B cell (primary cell): ENCODE measurements around the gene ETV6. TPM values are rescaled to one million over a fixed set of nuclear protein-coding genes. Genes with fewer than 3 reads are reported as not detected.

Experiments
- ATAC-seq: fragments of 200-7000 bp; cut with Tn5 transposase; one replicate; pipeline ENCODE4 v1.10.0; 2021; ENCODE audit warnings: low read depth, mild to moderate bottlenecking, moderate number of reproducible peaks, moderate library complexity
- CTCF ChIA-PET: fragments of 350-600 bp; sonication (Branson Sonifier 250); formaldehyde crosslinking; loops from one replicate; lab custom pipeline; 2021; ENCODE audit warnings: antibody characterized with exemption, inconsistent platforms; lab: Charles Lee
- POLR2A ChIA-PET: fragments of 350-600 bp; sonication (Branson Sonifier 250); formaldehyde crosslinking; loops from one replicate; lab custom pipeline; 2021; ENCODE audit warnings: antibody characterized with exemption; lab: Charles Lee
- DNase-seq: peaks from one replicate; pipeline ENCODE4 v3.0.0; 2013
- H2AFZ ChIP-seq: 2 replicates; pipeline ENCODE4 v1.6.1; 2012; ENCODE audit warnings: mild to moderate bottlenecking, low read depth, low read length; ENCODE audit not compliant: insufficient read depth, poor library complexity, severe bottlenecking
- H3K27ac ChIP-seq, 2 donors: 1 replicate in 1 of 2; 2 replicates in 1 of 2; pipeline ENCODE4 v1.5.1; 2012 to 2013; ENCODE audit warnings: low read length in 2 of 2, mild to moderate bottlenecking in 2 of 2, moderate library complexity in 1 of 2
- H3K27me3 ChIP-seq, 4 experiments: fragments of 200-600 bp in 1 of 4; sonication (generic) in 1 of 4; replicated peaks in 1 of 4; 1 replicate in 2 of 4; 2 replicates in 2 of 4; pipeline versions ENCODE4 v1.6.1 to v1.7.0; 2013 to 2016; ENCODE audit warnings: low read length in 3 of 4, mild to moderate bottlenecking in 2 of 4, mixed read lengths in 1 of 4, moderate library complexity in 1 of 4; ENCODE audit not compliant: insufficient read depth in 4 of 4, control insufficient read depth in 3 of 4; ENCODE audit errors: control extremely low read depth in 1 of 4
- H3K36me3 ChIP-seq, 2 experiments: replicated peaks in 1 of 2; 1 replicate in 1 of 2; 2 replicates in 1 of 2; pipeline versions ENCODE4 v1.6.1 to v1.7.1; 2013; ENCODE audit warnings: low read length in 1 of 2; ENCODE audit not compliant: insufficient read depth in 2 of 2, control insufficient read depth in 1 of 2; ENCODE audit errors: control extremely low read depth in 1 of 2, extremely low read depth in 1 of 2
- H3K4me1 ChIP-seq, 2 donors: fragments of 200-600 bp in 1 of 2; sonication (generic) in 1 of 2; 1 replicate in 1 of 2; 2 replicates in 1 of 2; pipeline versions ENCODE4 v1.5.1 to v1.6.1; 2013 to 2017; ENCODE audit warnings: low read length in 2 of 2; ENCODE audit not compliant: control insufficient read depth in 2 of 2, insufficient read depth in 2 of 2
- H3K4me2 ChIP-seq: replicated peaks from 2 replicates; pipeline ENCODE3; 2012; ENCODE audit warnings: mild to moderate bottlenecking, low read depth, low read length; ENCODE audit not compliant: poor library complexity, severe bottlenecking
- H3K4me3 ChIP-seq, 5 experiments: fragments of 200-600 bp in 1 of 5; sonication (generic) in 1 of 5; 1 replicate in 3 of 5; 2 replicates in 2 of 5; pipeline versions ENCODE4 v1.5.1 to v1.7.0; 2011 to 2016; ENCODE audit warnings: low read length in 4 of 5, mild to moderate bottlenecking in 4 of 5, low read depth in 2 of 5, control low read depth in 1 of 5, moderate library complexity in 1 of 5; ENCODE audit not compliant: insufficient read depth in 1 of 5; ENCODE audit errors: control extremely low read depth in 1 of 5, extremely low read depth in 1 of 5
- H3K79me2 ChIP-seq: fragments of 200-600 bp; sonication (generic); one replicate; pipeline ENCODE4 v1.6.0; 2016; ENCODE audit warnings: low read length; ENCODE audit not compliant: control insufficient read depth, insufficient read depth
- H3K9ac ChIP-seq: fragments of 200-600 bp; sonication (generic); 2 replicates; pipeline ENCODE4 v1.6.1; 2017; ENCODE audit warnings: mild to moderate bottlenecking, low read length, moderate library complexity
- H3K9me3 ChIP-seq, 3 donors: one replicate each; pipeline versions ENCODE4 v1.6.1 to v1.7.1; 2013; ENCODE audit warnings: low read length in 2 of 3; ENCODE audit not compliant: control insufficient read depth in 2 of 3, insufficient read depth in 1 of 3; ENCODE audit errors: control extremely low read depth in 1 of 3
- H4K20me1 ChIP-seq: 2 replicates; pipeline ENCODE4 v1.6.0; 2012; ENCODE audit warnings: mild to moderate bottlenecking, low read length; ENCODE audit not compliant: insufficient read depth, control insufficient read depth, poor library complexity, severe bottlenecking
- H3K27ac Mint-ChIP-seq: one replicate; pipeline ENCODE4 v1.8.0; 2021; ENCODE audit warnings: mixed read lengths
- H3K27me3 Mint-ChIP-seq: one replicate; pipeline ENCODE4 v1.8.0; 2021; ENCODE audit warnings: mixed read lengths
- H3K4me1 Mint-ChIP-seq: one replicate; pipeline ENCODE4 v1.8.0; 2021; ENCODE audit warnings: mixed read lengths
- H3K4me3 Mint-ChIP-seq: one replicate; pipeline ENCODE4 v1.8.0; 2021; ENCODE audit warnings: mixed read lengths
- H3K9me3 Mint-ChIP-seq: one replicate; pipeline ENCODE4 v1.8.0; 2022; ENCODE audit warnings: mixed read lengths; ENCODE audit not compliant: insufficient read depth
- CTCF ChIP-seq: fragments of 200-600 bp; IDR thresholded peaks from one replicate; pipeline ENCODE4 v1.8.0; 2022; ENCODE audit warnings: antibody characterized with exemption, mild to moderate bottlenecking
- EZH2 ChIP-seq: IDR thresholded peaks from 2 replicates; pipeline ENCODE4 v1.6.1; 2012; ENCODE audit warnings: borderline replicate concordance, low read depth, mild to moderate bottlenecking, moderate library complexity, low read length; ENCODE audit not compliant: insufficient read depth, poor library complexity, severe bottlenecking
- WGBS: methylation state at CpG from one replicate; pipeline ENCODE4 v1.1.5; 2013; ENCODE audit warnings: missing lambda C conversion rate; ENCODE audit not compliant: insufficient coverage; 5-methylcytosine and 5-hydroxymethylcytosine counted together
- intact Hi-C: fragments of 100-400 bp; cut with micrococcal nuclease; formaldehyde crosslinking; loops from one replicate; pipeline ENCODE4 v1.10.0; 2022
- polyA plus RNA-seq: library from polyadenylated mRNA; depleted of rRNA; stranded (reverse); fragments of >200 nt; gene quantifications from 2 replicates; pipeline ENCODE4 v1.2.3, GENCODE V29; 2012
- total RNA-seq, 2 donors: library from RNA; stranded (reverse); fragments of 120-200 nt in 1 of 2; gene quantifications; 1 replicate in 1 of 2; 2 replicates in 1 of 2; pipeline versions ENCODE4 v1.2.3 to v1.2.4, GENCODE V29; 2013 to 2022

ETV6 gene
- total and polyA plus RNA-seq, 2 donors (not counting 1 experiment from before 2014, with no cell fraction given): 17.4 to 123 TPM

DNA sequence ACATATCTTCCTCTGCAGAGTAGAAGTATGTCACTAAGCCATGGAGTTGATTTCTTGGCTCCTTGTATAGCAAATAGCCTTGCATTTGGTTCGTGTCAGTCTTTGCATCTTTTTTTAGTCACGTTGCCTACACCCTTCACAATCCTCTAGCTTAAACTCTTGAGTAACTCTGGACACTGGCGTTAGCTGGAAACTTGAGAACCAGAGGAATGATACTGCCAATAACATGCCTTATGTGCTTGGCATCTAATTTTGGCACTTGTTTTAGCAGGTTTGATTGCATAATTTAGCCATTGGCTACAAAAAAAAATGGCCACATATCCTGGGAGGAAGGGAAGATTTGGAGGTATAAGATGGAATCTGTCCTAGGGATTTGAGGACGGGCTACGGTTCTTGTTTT, 136.2 kb downstream of the ETV6 start:
- H3K79me2 ChIP-seq: peaks cover 87% of the 10 kb centered on the region
- H3K4me3 Mint-ChIP-seq: no peak overlapping the region
- POLR2A ChIA-PET: no interaction called here

More for the DNA sequence above, 136.2 kb downstream of the ETV6 start:
- Mint-ChIP-seq H3K27me3 (no peaks in the 10 kb centered on the region), H3K27ac (no peak overlapping the region), H3K9me3 (no peaks in the 10 kb centered on the region), H3K4me1 (peaks cover 56% of the 10 kb centered on the region)
- CTCF ChIA-PET: interaction anchor here (0.7 kb wide), 1 partner anchor 64 kb away, joined by 3 read pairs; no protein-coding TSS in a partner anchor
- no peak overlapping the region for H3K9ac ChIP-seq
- 100% methylated on average over 1 of the region's 5 CpGs for WGBS
- peaks cover 3 to 5% of the 10 kb centered on the region in 2 experiments for H3K36me3 ChIP-seq
- H2AFZ ChIP-seq: no peak overlapping the region
- TF ChIP-seq EZH2: no peak
- TF ChIP-seq CTCF: no peak
- no peak overlapping the region for H3K4me3 ChIP-seq
- H3K27me3 ChIP-seq: no peaks in the 10 kb centered on the region
- H4K20me1 ChIP-seq: peaks cover 22% of the 10 kb centered on the region
- no peak overlapping the region for H3K27ac ChIP-seq
- intact Hi-C loops: no loop called here
- H3K4me2 ChIP-seq: no peak overlapping the region
- H3K4me1 ChIP-seq: peaks cover 5 to 9% of the 10 kb centered on the region in 2 donors
- DNase-seq: no peak
- H3K9me3 ChIP-seq: no peaks in the 10 kb centered on the region
- no peak for ATAC-seq
